MCF 10A (cell line): ENCODE measurements around the gene ANKMY1. TPM values are rescaled to one million over a fixed set of nuclear protein-coding genes. Genes with fewer than 3 reads are reported as not detected.

ENCODE experiments used
- BruUV-seq: library from RNA; stranded (reverse); fragments of 400-500 nt; replicated peaks from 2 replicates; lab custom pipeline; 2021; lab: Mats Ljungman, UMichigan
- CTCF ChIA-PET: fragments of 300-600 bp; sonication (Branson Sonifier 250); formaldehyde crosslinking; extraction: SDS; loops from one replicate; lab custom pipeline; 2021; ENCODE audit warnings: antibody characterized with exemption, inconsistent platforms; lab: Yijun Ruan, JAX
- POLR2A ChIA-PET: fragments of 300-600, 350-650 bp; sonication (Branson Sonifier 250); formaldehyde crosslinking; extraction: SDS; loops from one replicate; lab custom pipeline; 2020; ENCODE audit warnings: antibody characterized with exemption, inconsistent platforms; lab: Yijun Ruan, JAX
- DNase-seq: peaks from one replicate; pipeline ENCODE4 v3.0.0-alpha.2; 2018; ENCODE audit not compliant: unreplicated experiment
- H3K27ac Mint-ChIP-seq: one replicate; pipeline ENCODE4 v1.8.0; 2022; ENCODE audit warnings: mild to moderate bottlenecking, low read depth, mixed read lengths; ENCODE audit not compliant: unreplicated experiment
- H3K27me3 Mint-ChIP-seq: one replicate; pipeline ENCODE4 v1.8.0; 2022; ENCODE audit warnings: mixed read lengths; ENCODE audit not compliant: insufficient read depth, unreplicated experiment
- H3K36me3 Mint-ChIP-seq: one replicate; pipeline ENCODE4 v1.8.0; 2022; ENCODE audit warnings: mild to moderate bottlenecking, moderate library complexity, mixed read lengths; ENCODE audit not compliant: insufficient read depth, unreplicated experiment
- H3K4me1 Mint-ChIP-seq: one replicate; pipeline ENCODE4 v1.8.0; 2022; ENCODE audit warnings: mixed read lengths; ENCODE audit not compliant: insufficient read depth, unreplicated experiment
- H3K4me3 Mint-ChIP-seq: one replicate; pipeline ENCODE4 v1.8.0; 2022; ENCODE audit warnings: mild to moderate bottlenecking, moderate library complexity, mixed read lengths; ENCODE audit not compliant: unreplicated experiment
- H3K9me3 Mint-ChIP-seq: one replicate; pipeline ENCODE4 v1.8.0; 2022; ENCODE audit warnings: mixed read lengths; ENCODE audit not compliant: unreplicated experiment
- intact Hi-C: fragments of 100-400 bp; cut with micrococcal nuclease; formaldehyde crosslinking; loops from 2 replicates; pipeline ENCODE4 v1.14.1; 2022
- total RNA-seq: library from RNA; stranded (reverse); gene quantifications from 2 replicates; pipeline ENCODE4 v1.2.3, GENCODE V29; 2022
- TF ChIP-seq, protein P1 (sequence below): fragments of 200-600 bp; IDR thresholded peaks from one replicate; pipeline ENCODE4 v1.8.0; 2022; ENCODE audit warnings: antibody characterized with exemption, mild to moderate bottlenecking; ENCODE audit not compliant: unreplicated experiment

Gene ANKMY1
- total RNA-seq, 1 experiment from 2014 or later = 22.2 TPM

DNA sequence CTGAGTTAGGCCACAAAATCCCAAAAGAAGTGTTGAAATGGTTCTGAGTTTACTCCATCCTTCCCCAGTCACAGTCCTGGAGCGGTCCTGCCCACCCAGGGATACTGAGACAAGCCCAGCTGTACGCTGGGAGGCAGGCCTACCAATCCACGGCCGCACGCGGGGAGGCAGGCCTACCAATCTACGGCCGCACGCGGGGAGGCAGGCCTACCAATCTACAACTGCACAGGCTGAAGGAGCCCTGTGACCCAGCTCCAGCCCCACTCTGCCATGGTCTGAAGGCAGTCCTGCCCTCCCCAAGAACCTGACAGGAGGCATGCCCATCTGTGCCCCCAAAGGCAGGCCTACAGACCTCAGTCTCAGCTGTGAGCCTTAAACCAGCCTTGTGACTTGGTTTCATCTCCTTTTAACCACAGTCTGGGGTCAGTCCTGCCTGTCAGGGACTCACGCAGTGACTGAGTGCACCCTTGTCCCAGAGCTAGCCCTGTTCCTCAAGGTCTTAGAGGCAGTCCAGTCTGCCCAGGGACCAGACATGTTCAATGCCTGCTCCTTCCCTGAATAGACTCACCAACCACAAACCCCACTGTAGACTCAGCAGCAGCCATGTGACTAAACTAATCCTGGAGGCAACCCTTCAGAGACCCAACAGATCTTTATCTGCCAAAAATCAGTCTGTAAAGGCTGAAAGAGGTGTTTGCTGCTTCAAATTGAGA lies 85.6 kb downstream of the ANKMY1 start:
- BruUV-seq = no TSS peak
- TF ChIP-seq, protein P1, sequence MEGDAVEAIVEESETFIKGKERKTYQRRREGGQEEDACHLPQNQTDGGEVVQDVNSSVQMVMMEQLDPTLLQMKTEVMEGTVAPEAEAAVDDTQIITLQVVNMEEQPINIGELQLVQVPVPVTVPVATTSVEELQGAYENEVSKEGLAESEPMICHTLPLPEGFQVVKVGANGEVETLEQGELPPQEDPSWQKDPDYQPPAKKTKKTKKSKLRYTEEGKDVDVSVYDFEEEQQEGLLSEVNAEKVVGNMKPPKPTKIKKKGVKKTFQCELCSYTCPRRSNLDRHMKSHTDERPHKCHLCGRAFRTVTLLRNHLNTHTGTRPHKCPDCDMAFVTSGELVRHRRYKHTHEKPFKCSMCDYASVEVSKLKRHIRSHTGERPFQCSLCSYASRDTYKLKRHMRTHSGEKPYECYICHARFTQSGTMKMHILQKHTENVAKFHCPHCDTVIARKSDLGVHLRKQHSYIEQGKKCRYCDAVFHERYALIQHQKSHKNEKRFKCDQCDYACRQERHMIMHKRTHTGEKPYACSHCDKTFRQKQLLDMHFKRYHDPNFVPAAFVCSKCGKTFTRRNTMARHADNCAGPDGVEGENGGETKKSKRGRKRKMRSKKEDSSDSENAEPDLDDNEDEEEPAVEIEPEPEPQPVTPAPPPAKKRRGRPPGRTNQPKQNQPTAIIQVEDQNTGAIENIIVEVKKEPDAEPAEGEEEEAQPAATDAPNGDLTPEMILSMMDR = no peak
- H3K4me1 Mint-ChIP-seq = peaks cover 5% of the 10 kb centered on the region
- CTCF ChIA-PET = interaction anchor here (0.6 to 1.0 kb wide), 2 partner anchors 16 to 36 kb away, joined by 3 read pairs; no protein-coding TSS in a partner anchor
- DNase-seq = no peak
- no peaks in the 10 kb centered on the region for H3K36me3 Mint-ChIP-seq
- POLR2A ChIA-PET = no interaction called here
- H3K27ac Mint-ChIP-seq = no peak overlapping the region
- no peak overlapping the region for H3K4me3 Mint-ChIP-seq
- H3K9me3 Mint-ChIP-seq = peaks cover 8% of the 10 kb centered on the region
- intact Hi-C loops = no loop called here
- no peaks in the 10 kb centered on the region for H3K27me3 Mint-ChIP-seq

DNA sequence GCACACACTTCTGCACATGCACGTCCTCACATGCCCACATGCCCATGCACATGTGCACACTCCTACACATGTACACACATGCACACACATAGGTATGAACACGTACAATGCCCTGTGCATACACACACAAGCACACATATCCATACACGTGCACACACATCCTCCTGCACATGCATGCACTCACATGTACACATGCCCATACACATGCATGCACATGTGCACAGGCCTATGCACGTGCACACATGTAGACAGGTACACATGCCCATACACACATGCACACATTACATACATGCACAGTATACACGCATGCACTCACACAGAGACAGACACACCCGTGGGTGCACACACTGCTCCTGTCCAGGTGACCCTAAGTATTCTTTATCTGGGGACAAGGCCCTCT lies 88.0 kb downstream of the ANKMY1 start:
- Mint-ChIP-seq H3K4me1 (peaks cover 5% of the 10 kb centered on the region), H3K36me3 (peaks cover 17% of the 10 kb centered on the region), H3K9me3 (peaks cover 8% of the 10 kb centered on the region), H3K27me3 (no peaks in the 10 kb centered on the region), H3K4me3 (no peak overlapping the region), H3K27ac (no peak overlapping the region)
- POLR2A ChIA-PET = no interaction called here
- intact Hi-C loops = no loop called here
- CTCF ChIA-PET = no interaction called here
- no TSS peak for BruUV-seq
- TF ChIP-seq, protein P1 = no peak
- DNase-seq = no peak

DNA sequence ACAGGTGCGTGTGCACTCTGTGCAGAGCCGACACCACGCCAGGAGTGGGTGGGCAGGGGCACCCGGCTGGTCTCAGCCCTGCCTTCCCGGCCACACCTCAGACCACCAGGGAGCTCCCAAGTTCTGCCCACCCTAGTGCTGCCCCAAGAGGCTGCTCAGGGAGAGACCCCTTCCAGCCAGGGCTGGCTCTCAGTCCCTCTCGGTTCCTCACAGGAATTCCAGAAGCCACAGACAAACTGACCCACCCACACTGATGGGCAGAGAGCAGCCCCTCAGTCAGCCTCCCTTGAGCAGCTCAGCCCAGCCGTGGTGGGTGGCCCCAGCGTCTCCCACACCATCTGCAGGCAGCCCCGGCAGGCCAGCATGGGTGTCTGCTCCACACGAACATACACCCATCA lies 88.5 kb downstream of the ANKMY1 start:
- TF ChIP-seq, protein P1 = no peak
- ChIA-PET POLR2A (no interaction called here), CTCF (no interaction called here)
- Mint-ChIP-seq H3K36me3 (peaks cover 19% of the 10 kb centered on the region), H3K27ac (no peak overlapping the region), H3K9me3 (peaks cover 8% of the 10 kb centered on the region), H3K4me1 (peaks cover 5% of the 10 kb centered on the region), H3K27me3 (no peaks in the 10 kb centered on the region), H3K4me3 (no peak overlapping the region)
- intact Hi-C loops = no loop called here
- DNase-seq = no peak
- no TSS peak for BruUV-seq

DNA sequence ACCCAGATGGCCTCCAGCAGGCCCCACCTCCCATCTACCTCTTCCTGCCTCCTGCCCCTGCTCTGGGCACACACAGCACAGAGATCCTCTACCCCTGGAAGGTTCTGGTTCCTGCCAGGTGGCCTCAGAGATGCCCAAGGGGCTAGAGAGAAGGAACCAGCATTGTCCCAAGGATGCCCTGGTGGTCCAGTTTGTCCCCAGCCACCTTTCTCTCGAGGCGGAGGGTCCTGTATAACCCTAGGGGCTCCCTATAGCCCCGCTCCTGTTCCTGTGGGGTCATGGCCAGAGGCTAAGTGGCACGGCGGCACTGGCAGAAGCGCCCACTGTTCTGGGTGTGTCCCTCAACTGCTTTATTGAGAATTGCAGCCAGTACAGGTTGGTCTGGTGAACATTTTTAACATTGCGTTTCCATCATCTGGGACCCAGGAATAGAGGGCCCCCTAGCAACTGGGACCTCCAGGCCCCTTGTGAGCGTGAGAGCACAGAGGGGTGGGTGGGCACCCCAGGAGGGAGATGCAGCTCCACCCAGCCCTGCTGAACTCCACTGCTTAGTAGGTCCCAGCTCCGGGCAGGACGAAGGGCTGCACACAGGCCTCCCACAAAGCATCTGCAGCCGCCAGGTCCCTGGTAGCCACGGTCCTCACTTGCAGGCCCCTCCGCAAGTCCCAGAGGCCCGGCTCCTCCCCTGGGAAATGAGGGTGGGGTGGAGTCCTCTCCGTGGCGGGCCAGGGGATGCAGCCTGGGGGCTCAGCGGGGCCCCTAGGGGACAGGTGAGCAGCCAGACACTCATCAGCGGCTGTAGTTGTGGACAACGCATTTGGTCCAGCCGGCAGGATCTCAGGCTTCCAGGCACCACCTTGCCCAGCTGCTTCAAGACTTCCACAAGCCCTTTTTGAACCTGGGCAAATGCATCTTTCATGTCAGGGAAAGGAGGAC lies 89.2 kb downstream of the ANKMY1 start:
- H3K4me3 Mint-ChIP-seq = no peak overlapping the region
- H3K27me3 Mint-ChIP-seq = no peaks in the 10 kb centered on the region
- peaks cover 19% of the 10 kb centered on the region for H3K36me3 Mint-ChIP-seq
- H3K4me1 Mint-ChIP-seq = peaks cover 5% of the 10 kb centered on the region
- DNase-seq = no peak
- no TSS peak for BruUV-seq
- intact Hi-C loops = no loop called here
- POLR2A ChIA-PET = no interaction called here
- CTCF ChIA-PET = no interaction called here
- peaks cover 6% of the 10 kb centered on the region for H3K9me3 Mint-ChIP-seq
- H3K27ac Mint-ChIP-seq = no peak overlapping the region
- TF ChIP-seq, protein P1 = no peak
